DMS53 treated with DMSO at 0.1 percent for 48 hours (cell line): ENCODE results near the gene CEACAM21.

ENCODE experiments used
- DNase-seq: peaks from one replicate; lab custom pipeline; 2025; ENCODE audit not compliant: unreplicated experiment; lab: John Stamatoyannopoulos, UW

The CEACAM21 gene

DNA sequence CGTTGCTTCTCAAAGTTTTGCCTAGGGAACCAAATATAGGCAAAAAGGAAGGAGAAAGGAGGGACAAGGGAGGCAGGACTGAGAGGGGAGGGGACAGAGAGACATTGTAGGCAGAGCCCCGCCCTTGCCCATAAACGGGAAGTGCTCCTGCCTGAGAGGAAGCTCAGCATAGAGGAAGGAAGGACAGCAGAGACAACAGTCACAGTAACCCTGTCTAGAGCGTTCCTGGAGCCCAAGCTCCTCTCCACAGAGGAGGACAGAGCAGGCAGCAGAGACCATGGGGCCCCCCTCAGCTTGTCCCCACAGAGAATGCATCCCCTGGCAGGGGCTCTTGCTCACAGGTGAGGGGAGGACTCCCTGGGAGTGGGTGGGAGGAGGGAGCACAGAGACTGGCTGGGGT, at the start of gene CEACAM21:
Gene CEACAM21, plus strand, starts transcription at position 169 of the 400 bp plus-strand sequence. Its CDS starts 109 bp downstream, at position 278.
- no peak for DNase-seq

DNA sequence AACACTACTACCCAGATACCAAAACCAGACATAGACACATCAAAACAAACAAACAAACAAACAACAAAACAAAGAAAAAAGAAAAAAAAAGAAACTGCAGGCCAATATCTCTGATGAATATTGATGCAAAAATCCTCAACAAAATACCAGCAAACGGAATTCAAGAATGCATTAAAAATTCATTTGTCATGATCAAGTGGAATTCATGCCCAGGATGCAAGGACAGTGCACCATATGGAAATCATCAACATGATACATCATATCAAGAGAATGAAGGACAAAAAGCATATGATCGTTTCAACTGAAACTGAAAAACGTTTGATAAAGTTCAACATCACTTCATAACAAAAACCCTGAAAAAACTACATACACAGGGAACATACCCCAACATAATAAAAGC, 48.9 kb upstream of the CEACAM21 start:
- no peak for DNase-seq

DNA sequence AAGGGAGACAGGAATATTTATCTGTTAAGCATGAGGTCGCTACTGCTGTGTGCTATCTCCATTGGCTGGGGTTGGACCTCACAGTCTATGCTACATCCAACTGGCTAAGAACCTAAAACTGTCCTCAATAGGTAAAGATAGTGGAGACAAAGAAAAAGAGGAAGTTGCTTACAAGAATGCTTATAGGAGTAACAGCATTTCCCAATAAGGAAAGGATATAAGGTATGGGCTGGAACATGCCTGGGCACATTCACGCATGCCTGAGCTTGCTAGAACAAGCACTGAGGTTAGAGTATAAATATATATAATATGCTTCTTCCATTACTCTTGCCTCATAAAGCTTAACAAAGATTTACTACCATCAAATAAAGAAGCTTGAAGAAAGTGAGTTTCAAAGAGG, 47.9 kb upstream of the CEACAM21 start:
- no peak for DNase-seq

DNA sequence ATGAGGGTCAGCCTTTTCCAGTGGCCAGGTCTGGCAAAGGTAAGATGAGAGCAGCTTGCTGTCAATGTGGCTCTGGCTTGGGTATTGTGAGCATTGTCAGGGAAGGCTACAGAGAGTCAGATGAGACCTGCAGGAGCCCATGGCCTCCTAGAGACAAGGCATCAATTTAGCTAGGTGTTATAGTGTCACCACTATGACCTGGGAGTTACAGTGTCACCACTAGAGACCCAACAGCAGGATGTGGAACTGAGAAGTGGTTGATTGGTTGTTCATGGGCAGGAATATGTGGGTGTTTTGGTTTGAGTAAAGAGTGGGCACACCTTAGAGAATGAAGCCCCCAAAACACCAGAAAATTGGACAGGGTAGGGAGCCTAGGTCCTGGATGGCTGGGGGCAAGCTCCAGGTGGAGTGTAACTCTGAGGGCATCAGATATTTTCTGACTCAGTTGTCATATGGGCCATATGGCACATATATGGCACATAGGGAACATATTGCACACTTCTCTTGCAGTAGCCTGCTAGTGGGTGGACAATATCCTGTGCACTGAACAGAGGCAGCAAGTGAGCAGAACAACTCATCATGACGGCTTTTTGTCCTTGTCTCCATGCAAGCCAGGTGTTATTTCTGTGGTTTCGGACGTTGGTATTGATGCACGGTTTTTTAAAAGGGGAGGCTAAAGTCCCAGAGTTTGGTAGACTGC, 46.3 kb upstream of the CEACAM21 start:
- DNase-seq = no peak

DNA sequence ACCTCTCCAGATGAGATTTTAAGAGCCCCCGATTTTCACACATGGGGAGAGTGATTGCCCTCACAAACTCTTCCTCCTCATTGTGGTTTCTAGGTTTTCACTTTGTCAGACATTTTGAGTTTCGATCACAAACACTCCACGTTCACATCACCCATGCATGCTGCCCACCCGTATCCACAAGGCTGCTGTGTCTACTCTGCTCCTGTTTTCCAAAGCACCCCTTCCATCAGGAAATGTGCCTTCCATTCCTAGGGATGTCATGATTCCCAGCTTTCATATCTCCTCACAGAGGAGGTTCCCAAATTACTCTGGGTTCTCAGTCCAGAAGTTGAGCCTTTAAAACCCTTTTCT, 45.8 kb upstream of the CEACAM21 start:
- no peak for DNase-seq

DNA sequence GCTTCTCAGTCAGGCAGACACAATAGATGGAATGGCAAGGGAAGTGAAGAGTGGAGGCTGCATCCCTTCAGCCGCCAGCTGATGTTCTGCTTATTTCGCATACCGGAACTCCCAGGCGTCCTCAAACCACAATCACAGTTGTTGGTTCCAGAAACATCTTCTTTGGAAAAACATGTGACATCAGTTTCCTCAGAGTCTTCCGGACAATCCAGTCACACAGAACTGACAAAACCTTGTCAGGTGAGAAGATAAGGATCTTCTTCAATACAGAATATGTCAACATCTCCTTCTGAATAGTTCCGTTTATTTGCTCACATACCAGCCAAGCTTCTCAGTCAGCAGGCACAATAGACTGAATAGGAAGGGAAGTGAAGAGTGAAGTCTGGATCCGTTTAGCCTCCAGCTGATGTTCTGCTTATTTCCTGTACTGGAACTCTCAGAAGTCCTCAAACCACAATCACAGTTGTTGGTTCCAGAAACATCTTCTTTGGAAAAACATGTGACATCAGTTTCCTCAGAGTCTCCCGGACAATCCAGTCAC, 45.1 kb upstream of the CEACAM21 start:
- no peak for DNase-seq

DNA sequence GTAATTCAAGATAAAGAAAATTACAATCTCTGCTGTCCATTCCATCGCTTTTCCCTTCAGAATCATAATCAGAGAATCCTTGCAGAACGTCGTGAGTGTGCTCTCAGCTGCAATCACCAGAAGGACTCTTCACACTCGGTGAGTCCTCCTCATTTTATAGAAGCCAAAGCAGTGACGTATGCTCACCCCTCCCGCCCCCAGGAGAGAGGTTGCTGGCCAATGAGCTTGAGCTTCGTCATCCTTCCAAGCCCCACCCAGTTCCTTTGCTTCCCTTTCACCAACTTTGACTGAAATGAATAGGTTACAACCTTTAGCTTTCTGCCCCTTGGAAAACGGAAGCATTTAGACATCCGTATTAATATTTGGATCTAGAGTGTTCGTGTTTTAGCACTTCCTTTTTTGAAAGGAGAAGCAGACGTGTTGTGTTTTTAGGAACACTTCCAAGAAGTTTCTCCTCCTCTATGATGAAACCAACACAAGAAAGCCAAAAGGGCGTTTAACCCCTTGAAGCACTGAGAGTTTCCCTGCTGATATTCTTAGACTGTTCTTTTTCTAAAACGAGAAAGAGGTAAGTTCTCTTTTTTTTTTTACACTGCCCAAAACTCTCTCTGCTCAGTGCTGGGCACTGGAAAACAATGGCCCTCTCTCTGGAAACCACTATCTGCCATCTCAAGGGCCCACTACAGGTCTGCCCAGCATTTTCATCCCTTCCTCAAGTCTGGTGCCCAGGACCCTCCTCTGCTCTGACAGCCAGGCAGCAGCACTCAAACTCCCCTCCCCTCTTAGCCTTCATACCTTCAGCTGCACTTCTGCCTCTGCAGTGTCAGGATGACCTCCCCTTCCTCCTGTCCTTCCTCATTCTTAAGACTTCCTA, 44.3 kb upstream of the CEACAM21 start:
- DNase-seq = no peak

DNA sequence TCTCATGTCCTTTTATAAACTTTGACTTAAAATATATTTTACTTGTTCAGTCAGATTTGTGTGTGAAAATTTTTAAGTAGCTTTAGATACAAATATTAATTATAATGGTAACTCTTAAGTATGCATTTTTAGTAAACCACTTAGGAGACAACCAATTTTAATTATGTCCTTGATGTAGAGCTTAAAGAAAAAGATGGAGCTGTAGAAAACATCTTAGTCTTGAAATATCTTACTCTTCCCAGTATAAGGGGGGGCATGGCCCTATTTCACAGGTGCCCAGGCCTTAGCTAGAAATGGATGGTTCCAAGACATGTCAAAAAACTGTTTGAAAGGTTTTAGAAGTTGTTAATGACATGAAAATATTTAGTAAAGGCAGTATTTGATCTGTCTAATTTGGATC, 43.4 kb upstream of the CEACAM21 start:
- DNase-seq = no peak

DNA sequence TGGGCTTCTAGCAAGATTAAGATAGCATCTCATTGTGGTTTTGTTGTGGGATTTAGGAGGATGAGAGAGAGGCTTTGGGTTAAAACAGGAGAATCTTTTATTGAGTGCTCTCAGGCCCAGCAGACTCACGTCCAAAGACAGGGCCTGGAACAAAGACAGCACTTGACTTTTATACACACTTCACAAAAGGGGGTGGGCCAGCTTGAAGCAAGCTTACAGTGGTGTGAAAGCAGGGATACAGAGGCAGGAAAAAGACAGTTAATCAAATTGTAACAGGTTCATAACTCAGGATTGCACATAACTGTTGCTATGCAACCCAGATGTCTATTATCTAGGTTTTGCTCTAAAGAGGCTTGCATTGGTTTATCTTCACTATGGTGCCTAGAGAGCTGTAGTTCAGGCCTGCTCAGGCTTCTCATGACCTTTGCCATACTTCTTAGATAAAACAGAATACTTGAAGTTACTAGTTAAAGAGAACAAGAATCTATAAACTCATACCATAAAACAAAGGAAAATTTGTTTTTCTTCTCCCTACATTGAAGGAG, 42.2 kb upstream of the CEACAM21 start:
- no peak for DNase-seq

DNA sequence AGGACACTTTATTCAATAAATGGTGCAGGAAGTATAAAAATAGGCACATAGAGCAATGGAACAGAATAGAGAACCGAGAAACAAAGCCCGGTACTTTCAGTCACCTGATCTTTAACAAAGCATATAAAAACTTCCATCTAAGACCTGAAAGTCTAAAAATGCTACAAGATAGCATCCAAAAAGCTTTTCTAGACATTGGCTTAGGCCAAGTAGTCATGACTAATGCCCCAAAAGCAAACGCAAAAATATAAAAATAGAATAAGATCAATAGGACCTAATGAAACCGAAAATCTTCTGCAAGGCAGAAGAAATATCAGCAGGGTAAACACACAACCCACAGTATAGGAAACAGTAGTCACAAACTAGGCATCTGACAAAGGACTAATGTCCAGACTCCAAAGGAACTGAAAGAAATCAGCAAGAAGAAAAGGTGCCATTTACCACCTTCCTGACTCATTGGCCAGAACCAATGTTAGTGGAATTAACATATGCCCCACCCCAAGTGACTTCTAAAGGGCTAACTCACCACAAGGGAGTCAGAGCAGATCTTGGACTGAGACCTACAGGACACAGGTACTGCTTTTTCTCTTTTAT, 40.8 kb upstream of the CEACAM21 start:
- DNase-seq = no peak

DNA sequence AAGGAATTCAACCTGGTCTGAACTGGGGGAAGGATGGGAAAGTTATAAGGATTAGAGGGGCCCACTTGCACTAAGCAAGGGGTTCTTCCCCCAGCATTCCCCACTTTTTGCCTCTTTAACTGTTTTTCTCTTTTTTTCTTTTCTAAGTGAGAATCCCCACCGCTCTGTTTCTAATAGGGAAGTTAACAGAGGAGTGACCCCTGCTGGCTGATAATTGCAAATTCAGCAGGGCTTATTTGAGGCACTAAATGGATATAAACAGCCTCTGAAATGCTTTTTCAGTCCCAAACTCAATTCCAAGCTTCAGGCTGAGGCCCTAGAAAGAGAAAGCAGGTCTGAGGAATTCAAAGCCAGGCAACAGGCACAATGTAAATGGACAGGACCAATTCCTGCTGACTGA, 38.2 kb upstream of the CEACAM21 start:
- no peak for DNase-seq

DNA sequence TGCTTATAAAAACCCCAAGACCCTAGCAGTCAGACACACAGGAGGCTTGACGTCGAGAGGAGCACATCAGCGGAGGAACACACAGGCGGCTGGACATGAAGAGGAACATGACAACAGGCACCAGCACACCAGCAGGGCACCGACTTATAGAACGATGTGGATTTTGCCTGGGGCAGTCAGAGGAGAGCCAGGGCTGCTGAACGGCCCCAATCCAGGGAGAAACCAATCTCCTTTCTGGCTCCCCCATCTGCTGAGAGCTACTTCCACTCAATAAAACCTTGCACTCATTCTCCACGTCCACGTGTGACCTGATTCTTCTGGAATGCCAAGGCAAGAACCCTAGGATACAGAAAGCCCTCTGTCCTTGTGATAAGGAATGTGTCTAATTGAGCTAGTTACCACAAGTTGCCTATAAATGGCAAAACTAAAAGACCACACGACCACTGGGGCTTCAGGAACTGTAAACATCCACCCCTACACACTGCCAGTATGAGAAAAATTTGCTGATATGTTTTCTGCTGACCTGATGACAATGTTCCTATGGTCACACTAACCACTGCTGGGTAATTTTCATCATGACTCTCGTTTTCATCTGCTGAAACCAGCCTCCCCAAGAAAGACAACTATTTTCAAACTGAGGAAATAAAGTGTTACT, 35.8 kb upstream of the CEACAM21 start:
- no peak for DNase-seq

DNA sequence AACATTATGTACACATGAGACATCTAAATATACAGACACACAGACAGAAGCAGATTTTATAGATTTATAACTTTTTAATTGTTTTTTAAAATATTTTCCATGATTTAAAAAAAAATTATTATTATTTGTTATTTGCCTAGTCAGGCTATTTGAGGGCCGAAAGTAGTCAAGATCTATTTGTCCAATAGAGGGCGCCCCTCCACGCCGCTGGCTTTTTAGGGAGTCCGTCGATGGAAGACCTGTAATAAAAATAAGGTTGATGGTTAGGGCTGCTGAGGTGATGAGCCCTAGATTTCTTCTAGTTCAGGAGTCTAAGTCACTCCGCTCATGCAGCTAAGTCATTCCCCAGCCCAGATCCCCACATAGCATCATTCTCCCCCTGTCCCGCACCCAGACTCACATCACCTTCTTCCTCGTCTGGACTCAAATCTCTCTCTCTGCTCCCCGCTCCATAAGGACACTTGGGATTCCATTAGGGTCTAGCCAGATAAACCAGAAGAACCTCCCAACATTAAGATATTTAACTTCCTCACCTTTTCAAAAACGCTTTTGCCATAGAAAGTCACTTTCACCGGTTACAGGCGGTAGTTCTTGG, 33.9 kb upstream of the CEACAM21 start:
- peak; percentile 16 for DNase-seq

DNA sequence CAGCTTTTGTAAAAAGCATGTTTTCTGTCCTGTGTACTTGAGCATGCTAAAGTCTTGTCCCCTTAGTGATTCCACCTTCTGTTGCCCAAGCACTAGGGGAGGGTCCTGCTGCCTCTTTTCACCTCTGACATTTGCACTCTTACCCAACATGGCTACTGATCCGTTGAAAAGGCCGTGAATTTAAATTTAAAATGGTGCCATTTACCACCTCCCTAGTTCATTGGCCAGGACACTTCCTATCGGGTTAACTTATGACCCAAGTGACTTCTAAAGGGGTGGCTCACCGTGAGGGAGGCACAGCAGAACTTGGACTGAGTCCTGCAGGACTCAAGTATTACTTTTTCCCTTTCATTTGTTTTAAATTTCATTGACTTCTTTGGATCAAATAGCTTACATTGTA, 33.3 kb upstream of the CEACAM21 start:
- DNase-seq = no peak

DNA sequence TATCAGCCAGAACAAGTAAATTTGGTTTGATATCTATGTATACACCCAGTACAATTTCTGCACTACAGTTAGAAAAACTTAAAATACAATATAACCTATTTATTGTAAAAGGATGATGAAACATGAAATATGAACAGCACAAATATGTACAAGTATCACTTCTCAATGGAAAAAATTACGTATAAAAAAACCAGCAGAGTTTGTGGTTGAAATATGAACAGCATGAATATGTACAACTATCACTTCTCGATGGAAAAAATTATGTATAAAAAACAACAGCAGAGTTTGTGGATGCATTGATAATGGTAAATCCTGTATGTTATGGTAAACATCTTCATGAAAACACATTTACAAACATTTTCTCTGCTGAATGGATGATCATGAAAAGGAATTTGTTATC, 32.4 kb upstream of the CEACAM21 start:
- DNase-seq = no peak

DNA sequence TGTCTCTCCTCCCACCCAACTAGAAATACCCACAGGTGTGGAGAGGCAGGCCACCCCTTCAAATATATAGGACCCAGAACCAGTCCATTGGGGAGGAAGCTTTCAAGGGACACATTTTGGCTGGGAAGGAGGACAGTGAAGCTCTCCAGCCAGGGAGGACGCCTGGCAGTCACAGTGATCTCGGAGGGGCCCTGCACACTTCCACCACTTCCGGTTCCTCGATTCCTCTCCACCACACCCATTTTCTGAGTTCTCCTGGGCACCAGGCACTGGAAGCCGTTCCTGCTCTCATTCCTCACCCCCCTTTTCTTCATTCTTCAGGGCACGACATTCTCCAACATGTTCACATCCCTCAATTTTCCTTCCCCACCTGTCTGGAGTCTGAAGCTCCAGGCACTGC, 30.4 kb upstream of the CEACAM21 start:
- DNase-seq = no peak

DNA sequence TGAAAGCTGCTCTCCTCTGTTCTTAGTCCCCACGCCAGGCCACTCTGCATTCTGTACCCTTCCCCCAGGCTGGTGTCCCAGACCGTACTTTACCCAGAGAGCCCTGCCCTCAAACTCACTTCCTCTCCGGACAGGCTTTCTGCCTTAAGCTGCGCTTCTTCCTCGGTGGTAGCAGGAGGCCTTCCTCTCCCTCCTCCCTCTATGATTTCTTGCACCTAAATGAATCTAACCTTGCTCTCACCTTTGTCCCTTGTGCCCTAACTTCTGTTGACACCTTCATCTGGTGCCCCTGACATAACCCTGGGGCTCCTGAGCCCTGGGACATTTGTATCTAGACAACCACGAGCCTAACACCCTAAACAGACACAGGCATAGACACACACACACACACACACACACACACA, 29.6 kb upstream of the CEACAM21 start:
- DNase-seq = no peak

DNA sequence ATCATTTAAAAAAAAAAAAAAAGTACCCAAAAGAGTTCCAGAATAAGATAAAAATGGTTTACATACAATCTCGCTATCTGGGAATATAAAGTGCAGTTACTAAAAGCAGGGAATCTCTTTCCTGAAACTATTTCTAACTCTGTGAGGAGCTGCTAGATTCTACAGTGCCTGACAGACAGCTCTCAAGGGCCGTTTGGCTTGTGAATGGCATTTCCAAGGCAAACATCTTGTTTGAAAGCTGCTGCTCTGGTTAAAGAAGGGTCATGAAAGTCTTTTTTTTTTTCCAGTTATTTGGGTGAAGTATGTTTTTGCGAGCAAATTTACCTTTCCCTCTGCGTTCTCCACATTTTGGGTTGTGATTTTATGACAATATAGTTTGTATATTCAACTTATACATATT, 29.0 kb upstream of the CEACAM21 start:
- DNase-seq = no peak

DNA sequence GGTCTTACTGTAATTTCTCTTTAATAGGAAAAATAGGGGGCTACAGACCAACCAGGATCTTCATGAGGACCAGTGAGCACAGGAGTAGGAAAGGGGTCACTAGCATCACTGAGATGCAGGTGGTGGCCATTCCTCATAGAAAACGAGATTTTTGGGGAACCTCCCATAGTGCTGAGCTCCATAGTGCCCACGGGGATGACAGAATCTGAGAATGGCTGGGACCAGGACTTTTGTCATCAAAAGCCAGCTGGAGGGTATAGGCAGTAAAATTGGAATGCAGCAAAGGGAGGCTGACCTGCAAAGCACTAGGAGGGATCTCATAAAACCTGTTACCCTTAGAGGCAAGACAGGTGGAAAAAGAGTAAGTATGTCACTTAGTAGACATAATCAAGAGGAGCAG, 28.4 kb upstream of the CEACAM21 start:
- no peak for DNase-seq

DNA sequence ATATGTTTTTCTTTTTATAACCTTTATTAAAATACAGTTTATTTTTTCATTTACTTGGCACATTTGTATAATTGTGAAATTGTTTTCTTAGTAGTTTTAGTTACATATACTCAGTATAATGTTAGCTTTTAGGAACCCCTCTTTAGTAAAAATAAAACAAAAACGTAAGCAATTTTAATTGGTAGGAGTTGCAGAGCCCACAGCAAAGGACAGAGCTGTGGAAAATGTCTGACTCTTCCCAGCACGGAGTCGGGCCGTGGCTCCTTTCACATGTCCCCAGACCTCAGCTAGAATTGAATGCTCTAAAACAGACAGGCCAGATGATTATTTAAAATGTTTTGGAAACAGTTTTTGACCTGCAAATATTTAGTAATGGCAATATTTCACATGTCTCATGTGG, 27.9 kb upstream of the CEACAM21 start:
- DNase-seq = no peak
